ENCODE measurements around the gene SDK2. TPM values are rescaled to one million over a fixed set of nuclear protein-coding genes. Genes with fewer than 3 reads are reported as not detected.

Gene SDK2
- total and polyA plus RNA-seq, 9 of the 15 experiments (the other 6 are each of a cell fraction or from before 2014, with no cell fraction given) = 0.04 TPM; not detected in 8

DNA sequence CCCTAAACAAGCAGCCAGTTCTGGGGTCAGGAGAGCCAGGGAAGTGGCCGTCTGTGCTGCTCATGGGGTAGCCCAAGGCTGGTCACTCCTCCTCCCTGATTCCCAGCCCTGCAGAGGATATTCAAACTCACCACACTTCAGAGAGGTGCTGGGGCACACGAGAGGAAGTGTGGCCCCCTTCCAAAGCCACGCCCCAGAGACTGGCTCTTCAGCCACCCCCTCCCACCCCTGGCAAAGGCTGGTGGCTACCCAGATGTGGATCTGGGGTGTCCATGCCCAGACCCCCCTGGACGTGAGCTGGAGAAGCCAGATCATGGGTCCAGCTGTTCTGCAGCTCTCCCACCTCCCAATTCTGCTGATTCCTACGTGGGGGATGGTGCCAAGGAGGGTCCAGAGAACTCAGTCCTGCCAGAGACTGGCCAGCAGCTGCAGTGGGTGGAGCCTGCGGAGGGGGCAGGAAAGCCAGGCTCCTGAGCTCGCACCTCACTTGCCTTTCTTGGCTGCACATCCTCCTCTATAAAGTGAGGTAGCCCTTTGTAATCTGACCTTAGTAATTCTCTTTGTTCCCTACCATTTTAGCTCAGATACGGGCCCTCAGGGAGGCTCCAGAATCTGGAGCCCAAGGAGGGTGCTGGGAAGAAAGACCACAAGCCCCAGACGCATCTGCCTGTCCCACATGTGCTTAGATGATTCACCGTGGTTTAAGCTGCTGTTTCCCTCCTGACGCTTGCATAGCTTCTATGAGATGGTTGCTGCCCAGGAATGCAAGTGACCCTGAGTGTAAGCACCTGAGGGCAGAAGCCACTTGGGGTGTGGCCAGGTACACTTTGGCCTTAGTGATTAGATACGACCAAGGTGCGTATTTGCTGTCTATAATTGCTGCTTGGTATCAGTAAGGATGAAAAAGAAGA lies 15.3 kb downstream of the SDK2 start:
- no peak for ATAC-seq
- Histone ChIP-seq H3K9me1 (ENCODE audit: control insufficient read depth, insufficient read depth, low read length) (no peaks in the 10 kb centered on the region), H3K9me3 (replicated peaks; ENCODE audit: control insufficient read depth, insufficient read depth, low read depth, low read length) (no peaks in the 10 kb centered on the region), H3K9ac (ENCODE audit: insufficient read depth in 1 of 2, low read depth in 2 of 2, low read length in 2 of 2) (no peak overlapping the region), H4K20me1 (replicated peaks; ENCODE audit: control insufficient read depth, insufficient read depth, low read length) (peaks cover 7% of the 10 kb centered on the region; the same call in 1 of the 2 replicates), H3K79me2 (ENCODE audit: control insufficient read depth, insufficient read depth, low read length) (no peaks in the 10 kb centered on the region), H3K27ac (ENCODE audit: extremely low read depth, low read depth, low read length) (no peak overlapping the region), H3K27me3 (ENCODE audit: control insufficient read depth in 2 of 2, insufficient read depth in 2 of 2, low read length in 2 of 2) (peaks cover 0 to 22% of the 10 kb centered on the region in 2 experiments; a peak in 1 of 5 replicates), H3K4me2 (ENCODE audit: insufficient read depth, low read length) (no peak overlapping the region), H3K4me3 (no peak overlapping the region), H3K36me3 (ENCODE audit: control insufficient read depth, insufficient read depth, low read length) (no peaks in the 10 kb centered on the region), H3K4me1 (replicated peaks in 1 of 2; ENCODE audit: control insufficient read depth in 2 of 2, insufficient read depth in 2 of 2, low read length in 2 of 2) (no peaks in the 10 kb centered on the region), H2AFZ (ENCODE audit: low read depth, low read length) (no peak overlapping the region)
- intact Hi-C loops (cut with micrococcal nuclease) = no loop called here
- TF ChIP-seq SMARCC2 (IDR thresholded peaks at IDR 0.05; ENCODE audit: low read depth) = no peak
- no peak for TF ChIP-seq ZNF609 (CRISPR knock-in tag; IDR thresholded peaks at IDR 0.05; ENCODE audit: borderline replicate concordance)
- TF ChIP-seq, protein P1, sequence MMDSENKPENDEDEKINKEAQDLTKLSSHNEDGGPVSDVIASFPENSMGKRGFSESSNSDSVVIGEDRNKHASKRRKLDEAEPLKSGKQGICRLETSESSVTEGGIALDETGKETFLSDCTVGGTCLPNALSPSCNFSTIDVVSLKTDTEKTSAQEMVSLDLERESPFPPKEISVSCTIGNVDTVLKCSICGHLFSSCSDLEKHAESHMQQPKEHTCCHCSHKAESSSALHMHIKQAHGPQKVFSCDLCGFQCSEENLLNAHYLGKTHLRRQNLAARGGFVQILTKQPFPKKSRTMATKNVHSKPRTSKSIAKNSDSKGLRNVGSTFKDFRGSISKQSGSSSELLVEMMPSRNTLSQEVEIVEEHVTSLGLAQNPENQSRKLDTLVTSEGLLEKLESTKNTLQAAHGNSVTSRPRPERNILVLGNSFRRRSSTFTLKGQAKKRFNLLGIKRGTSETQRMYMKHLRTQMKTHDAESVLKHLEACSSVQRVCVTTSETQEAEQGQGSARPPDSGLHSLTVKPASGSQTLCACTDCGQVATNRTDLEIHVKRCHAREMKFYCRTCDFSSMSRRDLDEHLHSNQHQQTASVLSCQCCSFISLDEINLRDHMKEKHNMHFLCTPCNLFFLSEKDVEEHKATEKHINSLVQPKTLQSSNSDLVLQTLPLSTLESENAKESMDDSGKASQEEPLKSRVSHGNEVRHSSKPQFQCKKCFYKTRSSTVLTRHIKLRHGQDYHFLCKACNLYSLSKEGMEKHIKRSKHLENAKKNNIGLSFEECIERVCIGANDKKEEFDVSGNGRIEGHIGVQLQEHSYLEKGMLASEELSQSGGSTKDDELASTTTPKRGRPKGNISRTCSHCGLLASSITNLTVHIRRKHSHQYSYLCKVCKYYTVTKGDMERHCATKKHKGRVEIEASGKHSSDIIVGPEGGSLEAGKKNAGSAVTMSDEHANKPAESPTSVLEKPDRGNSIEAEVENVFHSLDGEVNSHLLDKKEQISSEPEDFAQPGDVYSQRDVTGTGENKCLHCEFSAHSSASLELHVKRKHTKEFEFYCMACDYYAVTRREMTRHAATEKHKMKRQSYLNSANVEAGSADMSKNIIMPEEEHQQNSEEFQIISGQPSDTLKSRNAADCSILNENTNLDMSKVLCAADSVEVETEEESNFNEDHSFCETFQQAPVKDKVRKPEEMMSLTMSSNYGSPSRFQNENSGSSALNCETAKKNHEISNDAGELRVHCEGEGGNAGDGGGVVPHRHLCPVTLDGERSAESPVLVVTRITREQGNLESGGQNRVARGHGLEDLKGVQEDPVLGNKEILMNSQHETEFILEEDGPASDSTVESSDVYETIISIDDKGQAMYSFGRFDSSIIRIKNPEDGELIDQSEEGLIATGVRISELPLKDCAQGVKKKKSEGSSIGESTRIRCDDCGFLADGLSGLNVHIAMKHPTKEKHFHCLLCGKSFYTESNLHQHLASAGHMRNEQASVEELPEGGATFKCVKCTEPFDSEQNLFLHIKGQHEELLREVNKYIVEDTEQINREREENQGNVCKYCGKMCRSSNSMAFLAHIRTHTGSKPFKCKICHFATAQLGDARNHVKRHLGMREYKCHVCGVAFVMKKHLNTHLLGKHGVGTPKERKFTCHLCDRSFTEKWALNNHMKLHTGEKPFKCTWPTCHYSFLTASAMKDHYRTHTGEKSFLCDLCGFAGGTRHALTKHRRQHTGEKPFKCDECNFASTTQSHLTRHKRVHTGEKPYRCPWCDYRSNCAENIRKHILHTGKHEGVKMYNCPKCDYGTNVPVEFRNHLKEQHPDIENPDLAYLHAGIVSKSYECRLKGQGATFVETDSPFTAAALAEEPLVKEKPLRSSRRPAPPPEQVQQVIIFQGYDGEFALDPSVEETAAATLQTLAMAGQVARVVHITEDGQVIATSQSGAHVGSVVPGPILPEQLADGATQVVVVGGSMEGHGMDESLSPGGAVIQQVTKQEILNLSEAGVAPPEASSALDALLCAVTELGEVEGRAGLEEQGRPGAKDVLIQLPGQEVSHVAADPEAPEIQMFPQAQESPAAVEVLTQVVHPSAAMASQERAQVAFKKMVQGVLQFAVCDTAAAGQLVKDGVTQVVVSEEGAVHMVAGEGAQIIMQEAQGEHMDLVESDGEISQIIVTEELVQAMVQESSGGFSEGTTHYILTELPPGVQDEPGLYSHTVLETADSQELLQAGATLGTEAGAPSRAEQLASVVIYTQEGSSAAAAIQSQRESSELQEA (IDR thresholded peaks at IDR 0.05; ENCODE audit: low read depth) = no peak
- no peak for TF ChIP-seq ARNT (IDR thresholded peaks at IDR 0.05)
- no peak for TF ChIP-seq SETDB1 (IDR thresholded peaks at IDR 0.05; ENCODE audit: low read length)
- no peak for FAIRE-seq
- ChIA-PET POLR2A (no interaction called here), CTCF (ENCODE audit: low intra/inter-chr PET ratio) (no interaction called here)
- no peak for DNase-seq (ENCODE audit: extremely low read depth in 1 of 4, low spot score in 3 of 4)
- no TSS peak for BruUV-seq (replicated peaks)
- in situ Hi-C loops (cut with MboI) = no loop called here
- 0% methylated on average over 13 of the region's 13 CpGs for WGBS (ENCODE audit: insufficient coverage, low coverage, missing lambda C conversion rate)

Data from K562 (cell line).